Ectodermal cell (in vitro differentiated cells): ENCODE data around the gene CDK1.

ENCODE experiments used
- H3K27ac ChIP-seq: 2 replicates; pipeline ENCODE4 v1.7.0; 2013; ENCODE audit warnings: mild to moderate bottlenecking, low read depth, low read length; ENCODE audit not compliant: insufficient read depth, poor library complexity, severe bottlenecking
- H3K27me3 ChIP-seq: 2 replicates; pipeline ENCODE4 v1.7.0; 2013; ENCODE audit warnings: mild to moderate bottlenecking, low read length; ENCODE audit not compliant: insufficient read depth, control insufficient read depth, poor library complexity, severe bottlenecking
- H3K36me3 ChIP-seq: one replicate; pipeline ENCODE4 v1.7.0; 2013; ENCODE audit warnings: low read length; ENCODE audit not compliant: control insufficient read depth, insufficient read depth
- H3K4me1 ChIP-seq: one replicate; pipeline ENCODE4 v1.7.0; 2013; ENCODE audit warnings: low read length; ENCODE audit not compliant: control insufficient read depth, insufficient read depth
- H3K4me3 ChIP-seq: 2 replicates; pipeline ENCODE4 v1.7.0; 2013; ENCODE audit warnings: low read depth, low read length, control low read depth; ENCODE audit not compliant: insufficient read depth
- H3K9me3 ChIP-seq: 2 replicates; pipeline ENCODE4 v1.7.0; 2013; ENCODE audit warnings: mild to moderate bottlenecking, low read length, moderate library complexity; ENCODE audit not compliant: control insufficient read depth
- WGBS, 2 experiments: methylation state at CpG; one replicate each; pipeline ENCODE4 v1.1.7; 2013; ENCODE audit warnings: missing lambda C conversion rate in 2 of 2; 5-methylcytosine and 5-hydroxymethylcytosine counted together

CDK1 gene

DNA sequence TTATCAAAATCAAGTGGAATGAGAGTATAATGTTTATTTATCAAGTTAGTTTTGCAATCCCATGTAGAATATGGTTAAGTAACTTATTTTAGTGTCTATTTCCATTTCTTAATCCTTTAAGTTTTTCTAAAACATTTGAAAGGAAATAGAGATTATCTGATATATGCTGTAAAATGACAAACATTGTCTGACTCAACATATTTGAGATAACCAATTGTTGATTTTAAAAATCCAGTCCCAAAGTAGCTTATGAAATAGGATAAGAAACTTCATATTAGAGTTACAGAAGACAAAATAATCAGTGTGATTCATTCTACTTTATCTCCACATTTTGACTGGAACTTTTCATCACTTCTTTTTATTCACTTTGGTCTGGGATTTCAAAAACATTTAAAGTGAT lies 38.7 kb upstream of the CDK1 start:
- H3K27me3 ChIP-seq: peaks cover 7% of the 10 kb centered on the region
- no peak overlapping the region for H3K27ac ChIP-seq
- H3K9me3 ChIP-seq: no peaks in the 10 kb centered on the region
- no peaks in the 10 kb centered on the region for H3K4me1 ChIP-seq
- H3K36me3 ChIP-seq: no peaks in the 10 kb centered on the region
- H3K4me3 ChIP-seq: no peak overlapping the region

DNA sequence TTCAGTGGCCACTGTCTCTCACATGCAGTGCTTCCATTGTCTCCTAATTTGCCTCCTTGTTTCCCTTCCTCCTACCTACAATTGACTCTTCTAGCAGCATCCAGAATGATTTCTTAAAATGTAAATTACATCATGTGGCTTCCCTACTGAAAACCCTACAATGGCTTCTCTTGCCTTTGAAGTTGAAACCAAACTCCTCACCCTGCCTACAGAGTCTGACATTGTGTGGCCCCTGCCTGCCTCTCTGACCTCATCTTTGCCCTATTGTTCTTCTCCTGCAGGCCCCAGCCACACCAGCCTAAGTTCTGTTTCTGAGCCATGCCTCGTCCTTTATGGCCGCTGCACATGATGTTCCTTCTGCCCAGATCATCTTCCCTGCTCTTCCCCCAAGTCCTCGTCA lies 35.8 kb upstream of the CDK1 start:
- Histone ChIP-seq H3K27ac (no peak overlapping the region), H3K27me3 (no peaks in the 10 kb centered on the region), H3K9me3 (no peaks in the 10 kb centered on the region), H3K36me3 (no peaks in the 10 kb centered on the region), H3K4me1 (no peaks in the 10 kb centered on the region), H3K4me3 (no peak overlapping the region)
- WGBS, 2 experiments: 64 to 66% methylated on average over 3 of the region's 3 CpGs

DNA sequence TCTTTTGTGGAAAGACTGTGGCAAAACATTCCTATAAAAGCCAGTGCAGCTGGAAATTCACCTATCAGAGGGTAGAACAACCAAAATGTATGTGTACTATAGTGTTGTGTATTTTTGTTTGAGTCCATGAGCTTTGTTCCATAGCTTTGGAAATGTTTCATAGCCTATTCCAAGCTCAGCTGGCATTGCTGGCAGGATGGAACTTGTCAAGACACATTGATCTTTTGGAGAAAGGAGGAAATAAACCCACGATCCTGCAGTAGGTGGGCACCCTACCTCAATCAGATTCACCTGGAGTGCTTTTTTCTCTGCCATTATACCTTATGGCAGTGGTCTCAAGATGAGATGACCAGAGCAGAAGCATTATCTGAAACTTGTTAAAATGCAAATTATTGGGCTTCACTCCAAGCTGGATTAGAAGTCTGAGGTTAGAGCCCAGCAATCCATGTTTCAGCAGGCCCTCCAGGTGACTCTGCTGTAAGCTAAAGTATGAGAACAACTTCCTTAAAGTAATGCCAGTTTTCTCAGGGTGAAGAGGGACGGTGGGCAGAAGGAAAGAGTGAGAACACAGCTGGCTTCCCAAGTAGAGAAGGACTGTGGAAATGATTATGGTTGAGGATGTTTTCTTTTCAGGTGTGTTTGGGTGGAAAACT lies 30.3 kb upstream of the CDK1 start:
- no peaks in the 10 kb centered on the region for H3K36me3 ChIP-seq
- no peaks in the 10 kb centered on the region for H3K27me3 ChIP-seq
- H3K4me3 ChIP-seq: no peak overlapping the region
- no peak overlapping the region for H3K27ac ChIP-seq
- WGBS, 2 experiments: 85 to 93% methylated on average over 2 of the region's 2 CpGs
- H3K4me1 ChIP-seq: no peaks in the 10 kb centered on the region
- H3K9me3 ChIP-seq: no peaks in the 10 kb centered on the region

DNA sequence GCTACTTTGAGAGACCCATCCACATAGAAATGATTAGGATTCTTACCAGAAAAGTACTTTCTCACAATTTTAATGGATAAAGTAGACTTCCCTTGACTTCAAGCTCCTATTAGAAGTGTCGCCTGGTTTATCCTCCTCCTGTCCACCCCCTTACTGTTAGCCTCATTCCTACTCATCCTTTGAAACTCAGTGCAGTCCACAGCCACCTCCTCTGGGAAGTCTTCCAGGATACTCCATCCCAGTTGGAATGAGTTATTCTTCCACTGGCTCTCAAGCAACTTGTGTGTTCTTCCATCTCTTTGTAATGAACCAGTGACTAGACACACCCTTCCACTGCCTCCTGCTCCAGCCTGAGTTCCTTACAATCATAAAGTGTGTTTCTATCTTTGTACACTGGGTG lies 25.1 kb upstream of the CDK1 start:
- 87 to 95% methylated on average over 1 of the region's 1 CpG for WGBS, 2 experiments
- H3K4me3 ChIP-seq: no peak overlapping the region
- no peaks in the 10 kb centered on the region for H3K4me1 ChIP-seq
- H3K36me3 ChIP-seq: no peaks in the 10 kb centered on the region
- no peaks in the 10 kb centered on the region for H3K27me3 ChIP-seq
- no peak overlapping the region for H3K27ac ChIP-seq
- no peaks in the 10 kb centered on the region for H3K9me3 ChIP-seq

DNA sequence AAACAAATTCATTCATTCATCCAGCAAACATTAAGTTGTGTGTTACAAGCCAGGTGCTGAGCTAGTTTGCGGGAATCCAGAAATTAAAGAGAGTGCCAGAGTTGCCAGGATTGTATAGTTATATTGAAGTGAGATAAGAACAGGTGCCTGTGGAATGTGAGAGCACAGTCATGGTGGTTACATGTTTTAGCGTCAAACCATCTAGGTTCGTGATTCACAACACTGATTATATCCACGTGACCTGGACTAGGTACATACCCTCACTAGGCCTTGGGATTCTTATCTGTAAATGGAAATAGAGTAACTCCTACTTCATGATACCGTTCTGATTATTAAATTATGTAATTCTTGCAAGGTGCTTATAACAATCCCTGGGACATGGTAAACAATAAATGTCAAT lies 24.5 kb upstream of the CDK1 start:
- Histone ChIP-seq H3K27me3 (no peaks in the 10 kb centered on the region), H3K4me3 (no peak overlapping the region), H3K9me3 (no peaks in the 10 kb centered on the region), H3K4me1 (no peaks in the 10 kb centered on the region), H3K36me3 (no peaks in the 10 kb centered on the region), H3K27ac (no peak overlapping the region)
- 98 to 99% methylated on average over 4 to 5 of the region's 5 CpGs for WGBS, 2 experiments

DNA sequence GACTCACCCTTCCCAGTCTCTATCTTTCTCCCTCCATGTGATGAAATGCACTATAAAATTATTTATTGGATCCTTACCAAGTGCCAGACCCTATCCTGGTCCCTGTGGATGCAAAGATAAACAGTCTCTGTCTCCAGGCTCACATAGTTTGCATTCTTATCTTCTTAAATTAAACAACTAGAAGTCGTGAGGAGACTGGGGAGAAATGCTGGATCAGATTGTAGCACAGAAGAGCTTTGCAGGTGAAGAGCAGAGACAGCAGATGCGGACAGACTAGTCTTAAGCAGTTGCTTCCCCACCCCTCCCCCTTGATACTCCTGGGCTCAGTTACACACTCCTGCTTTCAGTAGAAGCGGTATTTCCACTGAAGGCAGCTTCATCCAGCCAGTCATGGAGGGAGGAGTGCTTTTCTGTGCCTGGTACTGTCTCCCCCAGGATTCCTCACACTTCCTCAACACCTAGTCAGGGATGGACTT lies 20.8 kb upstream of the CDK1 start:
- no peaks in the 10 kb centered on the region for H3K4me1 ChIP-seq
- no peaks in the 10 kb centered on the region for H3K27me3 ChIP-seq
- H3K27ac ChIP-seq: no peak overlapping the region
- no peaks in the 10 kb centered on the region for H3K9me3 ChIP-seq
- no peaks in the 10 kb centered on the region for H3K36me3 ChIP-seq
- WGBS, 2 experiments: 27 to 38% methylated on average over 3 of the region's 3 CpGs
- H3K4me3 ChIP-seq: no peak overlapping the region

DNA sequence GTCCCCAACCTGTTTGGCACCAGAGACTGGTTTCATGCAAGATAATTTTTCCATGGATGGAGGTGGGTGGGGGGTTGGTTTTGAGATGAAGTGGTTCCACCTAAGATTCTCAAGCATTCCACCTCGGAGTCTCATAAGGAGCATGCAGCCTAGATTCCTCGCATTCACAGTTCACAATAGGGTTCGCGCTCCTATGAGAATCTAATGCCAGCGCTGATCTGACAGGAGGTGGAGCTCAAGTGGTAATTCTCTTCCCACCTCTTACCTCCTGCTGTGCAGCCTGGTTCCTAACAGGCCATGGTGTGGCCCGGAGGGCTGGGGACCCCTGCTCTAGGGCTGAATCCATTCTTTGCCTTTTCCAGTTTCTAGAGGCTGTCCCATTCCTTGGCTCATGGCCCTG lies 19.1 kb upstream of the CDK1 start:
- Histone ChIP-seq H3K4me3 (no peak overlapping the region), H3K36me3 (no peaks in the 10 kb centered on the region)

DNA sequence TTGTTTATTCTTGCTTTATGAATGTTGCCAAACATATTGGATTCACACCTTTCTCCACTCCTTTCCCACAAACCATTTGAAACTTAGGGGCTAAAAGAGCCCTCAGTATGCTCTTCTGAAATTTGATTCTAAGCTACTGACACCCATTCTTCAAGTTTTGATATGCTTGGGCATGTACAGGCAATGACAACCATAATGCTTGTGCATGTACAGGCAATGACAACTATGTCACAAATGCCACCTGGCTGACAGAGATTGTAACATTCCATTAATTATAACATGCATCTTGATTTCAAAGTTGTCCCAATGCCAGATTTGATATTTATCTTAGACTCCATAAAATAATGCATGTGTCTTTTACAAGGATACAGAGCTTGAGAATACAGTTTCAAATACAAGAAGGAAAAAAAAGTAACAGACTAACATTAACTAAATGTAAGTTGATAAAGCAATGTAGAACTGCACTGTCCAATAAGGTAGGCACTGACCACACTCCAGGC lies 17.5 kb upstream of the CDK1 start:
- no peak overlapping the region for H3K4me3 ChIP-seq
- no peaks in the 10 kb centered on the region for H3K9me3 ChIP-seq
- no peaks in the 10 kb centered on the region for H3K36me3 ChIP-seq
- H3K27ac ChIP-seq: no peak overlapping the region
- no peaks in the 10 kb centered on the region for H3K4me1 ChIP-seq
- no peaks in the 10 kb centered on the region for H3K27me3 ChIP-seq

More for the DNA sequence above, 19.1 kb upstream of the CDK1 start:
- Histone ChIP-seq H3K9me3 (no peaks in the 10 kb centered on the region), H3K27ac (no peak overlapping the region), H3K4me1 (no peaks in the 10 kb centered on the region), H3K27me3 (no peaks in the 10 kb centered on the region)
- 91 to 92% methylated on average over 6 of the region's 6 CpGs for WGBS, 2 experiments

DNA sequence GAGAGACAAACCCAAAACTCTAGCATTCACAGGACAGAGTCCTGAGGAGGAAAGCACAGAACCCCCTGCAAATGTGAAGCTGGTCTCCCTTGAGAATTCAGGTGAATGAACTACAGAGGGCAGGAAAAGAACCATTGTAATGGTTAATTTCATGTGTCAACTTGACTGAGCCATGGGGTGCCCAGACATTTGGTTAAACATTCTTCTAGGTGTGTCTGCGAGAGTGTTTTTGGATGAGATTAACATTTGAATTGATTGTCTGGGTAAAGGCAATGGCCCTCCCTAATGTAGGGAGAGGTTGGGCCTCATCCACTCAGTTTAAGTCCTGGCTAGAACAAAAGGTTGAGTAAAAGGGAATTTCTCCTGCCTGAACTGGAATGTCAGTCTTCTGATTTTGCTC lies 15.7 kb upstream of the CDK1 start:
- Histone ChIP-seq H3K4me1 (no peaks in the 10 kb centered on the region), H3K36me3 (no peaks in the 10 kb centered on the region), H3K4me3 (no peak overlapping the region), H3K27me3 (no peaks in the 10 kb centered on the region), H3K9me3 (no peaks in the 10 kb centered on the region), H3K27ac (no peak overlapping the region)
- 17 to 20% methylated on average over 1 of the region's 1 CpG for WGBS, 2 experiments

DNA sequence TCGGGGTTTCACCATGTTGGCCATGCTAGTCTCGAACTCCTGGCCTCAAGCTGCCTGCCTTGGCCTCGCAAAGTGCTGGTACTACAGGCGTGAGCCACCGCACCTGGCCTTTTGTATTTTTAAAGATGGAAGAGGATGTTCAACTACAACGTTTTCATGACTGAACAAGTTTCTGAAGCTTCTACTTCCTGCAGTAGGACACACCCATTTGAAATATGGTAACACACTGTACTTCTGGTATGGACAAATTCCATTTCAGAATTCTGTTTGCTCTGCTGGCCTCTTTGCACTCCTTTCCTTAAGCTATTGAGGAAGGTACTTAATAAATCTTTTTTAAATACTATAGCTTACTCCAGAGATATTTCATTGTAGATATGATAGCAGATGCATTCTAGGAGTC lies 10.9 kb upstream of the CDK1 start:
- H3K4me3 ChIP-seq: no peak overlapping the region
- no peaks in the 10 kb centered on the region for H3K27me3 ChIP-seq
- H3K36me3 ChIP-seq: no peaks in the 10 kb centered on the region
- H3K27ac ChIP-seq: no peak overlapping the region
- H3K9me3 ChIP-seq: no peaks in the 10 kb centered on the region
- no peaks in the 10 kb centered on the region for H3K4me1 ChIP-seq
- WGBS, 2 experiments: 88 to 89% methylated on average over 6 of the region's 6 CpGs

DNA sequence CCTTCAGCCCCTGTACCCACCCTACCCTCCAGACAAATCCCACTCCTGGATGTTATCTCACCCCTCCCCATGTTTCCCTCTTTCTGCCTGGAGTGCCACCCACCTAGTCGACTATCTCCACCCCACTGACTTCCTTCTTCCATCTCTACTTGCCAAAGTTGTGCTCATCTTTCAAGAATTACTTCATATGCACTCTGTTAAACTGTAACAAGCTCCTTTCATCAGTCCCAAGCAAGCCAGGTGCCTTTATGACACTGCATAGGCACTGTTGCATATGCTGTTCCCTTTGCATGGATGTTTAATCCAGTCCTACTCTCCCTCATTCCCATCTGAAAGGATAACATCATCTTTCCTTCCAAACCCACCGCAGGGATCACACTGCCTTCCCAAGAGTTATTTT lies 8.9 kb upstream of the CDK1 start:
- H3K9me3 ChIP-seq: no peaks in the 10 kb centered on the region
- H3K4me1 ChIP-seq: no peaks in the 10 kb centered on the region
- 59 to 62% methylated on average over 2 of the region's 2 CpGs for WGBS, 2 experiments
- H3K27me3 ChIP-seq: no peaks in the 10 kb centered on the region
- no peaks in the 10 kb centered on the region for H3K36me3 ChIP-seq
- H3K27ac ChIP-seq: no peak overlapping the region
- no peak overlapping the region for H3K4me3 ChIP-seq
